H1 (cell line): ENCODE results near the gene YIF1A. TPM values are rescaled to one million over a fixed set of nuclear protein-coding genes. Genes with fewer than 3 reads are reported as not detected.

Source experiments
- ASH2L ChIP-seq: fragments of 200-600, 300-600 bp; sonication (generic); IDR thresholded peaks from one replicate; pipeline ENCODE4 v1.7.1; 2017; ENCODE audit warnings: low read length
- ATF2 ChIP-seq: IDR thresholded peaks from 2 replicates; pipeline ENCODE4 v1.6.1; 2012; ENCODE audit warnings: low read length, inconsistent platforms
- CHD7 ChIP-seq: fragments of 300-600 bp; sonication (generic); IDR thresholded peaks from 2 replicates; pipeline ENCODE4 v1.7.1; 2012; ENCODE audit warnings: low read length, moderate library complexity, mild to moderate bottlenecking, inconsistent platforms; ENCODE audit not compliant: insufficient replicate concordance
- CTBP2 ChIP-seq: IDR thresholded peaks from 2 replicates; pipeline ENCODE4 v1.7.0; 2011; ENCODE audit warnings: borderline replicate concordance, mild to moderate bottlenecking, moderate library complexity, mixed read lengths, low read length; ENCODE audit not compliant: insufficient read depth, insufficient read length
- EGR1 ChIP-seq: IDR thresholded peaks from 2 replicates; pipeline ENCODE4 v1.6.1; 2011; ENCODE audit warnings: low read depth, low read length, borderline replicate concordance
- NANOG ChIP-seq: IDR thresholded peaks from 2 replicates; pipeline ENCODE4 v1.6.1; 2011; ENCODE audit warnings: low read length, low read depth, mild to moderate bottlenecking, inconsistent platforms; ENCODE audit not compliant: insufficient read depth, poor library complexity, severe bottlenecking
- RXRA ChIP-seq: IDR thresholded peaks from 2 replicates; pipeline ENCODE4 v1.6.1; 2011; ENCODE audit warnings: low read depth, mild to moderate bottlenecking, low read length, moderate library complexity; ENCODE audit not compliant: insufficient read depth
- SIX5 ChIP-seq: IDR thresholded peaks from 2 replicates; pipeline ENCODE4 v1.6.1; 2011; ENCODE audit warnings: mild to moderate bottlenecking, low read depth, low read length
- SP1 ChIP-seq: IDR thresholded peaks from 2 replicates; pipeline ENCODE4 v1.6.1; 2011; ENCODE audit warnings: low read depth, low read length
- SP4 ChIP-seq: IDR thresholded peaks from 2 replicates; pipeline ENCODE4 v1.6.1; 2012; ENCODE audit warnings: low read length, inconsistent platforms
- polyA plus RNA-seq, 7 experiments: library from polyadenylated mRNA; depleted of rRNA in 3 of 7; stranded (reverse) in 5 of 7; unstranded in 2 of 7; fragments of >200 nt in 5 of 7; fragments of 200-250 nt in 2 of 7; gene quantifications; 1 replicate in 5 of 7; 2 replicates in 1 of 7; 4 replicates in 1 of 7; pipeline versions ENCODE4 v1.2.1 to v1.2.3, GENCODE V29; 2011 to 2013; ENCODE audit warnings: missing spikeins in 2 of 7, mixed read lengths in 2 of 7
- total RNA-seq: library from RNA; stranded (reverse); fragmentation: NEBNext Ultra II Directional; extraction: Animal tissue kit (Norgen Biotek cat#: 25700); gene quantifications from 2 replicates; pipeline ENCODE4 v1.2.1, GENCODE V29; 2021

YIF1A gene
- total and polyA plus RNA-seq, 2 of the 8 experiments (the other 6 are each of a cell fraction or from before 2014, with no cell fraction given), result 70.1 to 178 TPM

- TF ChIP-seq CHD7 (no peak), SP4 (no peak), SP1 (no peak), ASH2L (no peak), CTBP2 (no peak), SIX5 (no peak), EGR1 (no peak), ATF2 (no peak), RXRA (no peak), NANOG (no peak)
Measured at GRCh38 chr11:66323684-66324083, 34.7 kb upstream of the YIF1A start (continued).
